GM19238 (cell line): Measurements from ENCODE around the gene KCNMB1.

Experiments
- DNase-seq: peaks from one replicate; pipeline ENCODE4 v3.0.0; 2011; ENCODE audit warnings: low spot score; ENCODE audit not compliant: insufficient read length

Gene KCNMB1

DNA sequence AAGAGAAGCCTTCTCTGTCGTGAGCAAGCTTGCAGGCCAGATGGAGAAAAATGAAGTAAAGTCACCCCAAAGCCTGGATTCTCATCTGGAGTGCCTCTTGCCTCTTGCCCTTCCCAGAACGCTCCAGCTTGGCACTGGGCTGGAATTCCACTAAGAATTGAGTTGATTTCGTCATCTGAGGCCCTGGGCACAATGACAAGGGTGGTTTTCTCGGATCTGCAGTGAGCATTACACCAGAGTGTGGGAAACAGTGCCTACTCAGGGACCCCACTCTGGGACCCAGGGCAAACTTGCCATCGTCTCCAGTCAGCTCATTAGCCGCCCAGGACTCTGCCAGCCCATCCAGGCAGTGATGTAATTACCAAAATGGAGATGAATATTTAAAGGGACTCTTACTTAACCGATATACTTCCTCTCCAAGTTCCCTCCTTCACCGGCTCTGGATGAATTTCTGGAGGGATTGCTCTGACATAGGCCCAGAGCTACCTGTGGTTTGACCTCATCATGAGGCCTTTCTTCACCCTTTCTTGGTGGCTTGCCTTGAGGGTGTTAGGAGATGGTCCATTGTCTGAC is 46.9 kb downstream of the KCNMB1 start:
- no peak for DNase-seq

DNA sequence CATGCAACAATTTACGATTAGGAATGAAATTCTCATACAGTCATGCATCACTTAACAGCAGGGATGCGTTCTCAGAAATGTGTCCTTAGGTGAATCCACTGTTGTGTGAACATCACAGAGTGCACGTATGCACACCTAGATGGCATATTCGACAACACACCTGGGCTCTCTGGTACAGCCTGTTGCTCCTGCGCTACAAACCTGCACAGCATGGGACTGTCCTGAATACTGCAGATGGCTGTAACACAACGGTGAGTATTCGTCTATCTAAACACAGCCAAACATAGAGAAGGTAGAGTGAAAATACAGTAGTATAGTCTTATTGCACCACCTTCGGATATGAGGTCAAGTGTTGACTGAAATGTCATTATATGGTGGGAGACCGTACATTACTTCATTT is 47.6 kb downstream of the KCNMB1 start:
- no peak for DNase-seq

DNA sequence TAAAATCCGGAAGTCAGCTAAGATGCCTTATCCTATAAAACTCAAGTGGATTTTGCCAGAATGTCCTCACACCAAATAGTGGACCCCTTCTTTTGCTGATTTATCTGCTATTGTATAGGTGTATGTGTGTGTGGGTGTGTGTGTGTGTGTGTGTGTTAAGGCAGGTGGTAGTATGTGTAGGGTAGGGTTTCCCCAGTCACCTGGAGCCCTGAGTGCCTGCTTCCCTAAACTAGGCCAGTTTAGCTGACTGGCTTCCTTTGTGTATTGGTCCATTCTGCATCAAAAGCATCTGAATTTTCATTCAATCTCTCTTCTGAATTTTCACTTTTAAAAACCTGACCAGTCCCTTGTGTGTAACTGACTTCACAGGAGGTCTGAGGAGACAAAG is 49.4 kb downstream of the KCNMB1 start:
- no peak for DNase-seq

DNA sequence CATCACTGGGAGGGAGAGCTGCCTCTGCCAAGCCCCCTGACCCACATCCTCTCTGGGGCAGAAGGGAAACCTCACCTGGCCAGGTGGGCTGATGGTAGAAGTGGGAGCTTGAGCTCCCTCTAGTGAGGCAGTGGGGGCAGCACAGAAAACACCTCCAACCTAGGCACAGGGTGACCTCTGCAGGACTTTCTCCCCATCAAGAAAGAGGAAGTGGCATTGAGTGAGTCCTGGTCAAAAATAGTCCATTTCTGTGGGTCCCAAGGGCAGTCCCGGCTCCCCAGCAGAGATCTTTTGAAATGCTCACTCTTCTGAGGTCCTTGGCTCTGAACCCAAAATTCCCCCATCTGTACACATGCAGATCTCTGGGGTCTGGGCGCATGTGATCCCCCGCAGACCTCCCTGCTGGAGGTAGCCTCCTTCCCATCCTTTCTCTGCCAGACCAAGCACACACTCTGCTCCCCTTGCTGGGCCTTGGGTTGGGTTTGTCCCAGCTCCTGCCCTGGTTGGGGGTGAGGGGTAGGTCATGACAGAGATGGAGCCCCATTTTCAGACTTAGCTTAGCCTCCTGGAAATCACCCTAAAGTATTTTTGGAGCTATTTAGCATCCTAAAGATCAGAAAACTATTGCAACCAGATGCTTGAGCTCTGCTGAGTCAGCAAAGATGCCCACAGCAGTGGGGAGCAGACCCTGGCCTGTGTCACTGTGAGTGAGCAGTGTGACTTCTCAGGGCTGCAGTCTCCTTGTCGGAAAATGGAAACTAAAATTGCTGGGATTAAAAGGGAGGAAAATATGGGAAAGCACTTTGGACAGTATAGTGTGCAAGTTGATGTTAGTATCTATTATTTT is 50.0 kb downstream of the KCNMB1 start:
- peak; percentile 53 for DNase-seq

DNA sequence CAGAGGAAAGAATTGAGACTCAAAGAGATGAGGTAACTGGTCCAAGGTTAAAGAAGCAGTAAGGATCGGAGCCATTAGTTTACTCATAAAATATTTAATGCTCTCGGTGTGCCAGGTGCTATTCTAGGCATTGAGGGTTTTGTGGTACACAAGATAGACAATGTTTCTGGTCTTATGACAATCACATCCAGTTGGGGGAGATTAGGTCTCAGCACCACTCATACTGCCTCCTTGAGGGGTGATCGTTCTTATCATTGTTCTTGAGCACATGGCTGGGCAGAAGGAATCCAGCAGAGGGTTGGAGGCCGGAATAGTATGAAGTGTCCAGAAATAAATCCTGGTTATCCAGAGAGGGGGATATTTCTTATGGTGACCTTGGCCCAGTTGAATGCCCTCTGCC is 50.9 kb downstream of the KCNMB1 start:
- no peak for DNase-seq

DNA sequence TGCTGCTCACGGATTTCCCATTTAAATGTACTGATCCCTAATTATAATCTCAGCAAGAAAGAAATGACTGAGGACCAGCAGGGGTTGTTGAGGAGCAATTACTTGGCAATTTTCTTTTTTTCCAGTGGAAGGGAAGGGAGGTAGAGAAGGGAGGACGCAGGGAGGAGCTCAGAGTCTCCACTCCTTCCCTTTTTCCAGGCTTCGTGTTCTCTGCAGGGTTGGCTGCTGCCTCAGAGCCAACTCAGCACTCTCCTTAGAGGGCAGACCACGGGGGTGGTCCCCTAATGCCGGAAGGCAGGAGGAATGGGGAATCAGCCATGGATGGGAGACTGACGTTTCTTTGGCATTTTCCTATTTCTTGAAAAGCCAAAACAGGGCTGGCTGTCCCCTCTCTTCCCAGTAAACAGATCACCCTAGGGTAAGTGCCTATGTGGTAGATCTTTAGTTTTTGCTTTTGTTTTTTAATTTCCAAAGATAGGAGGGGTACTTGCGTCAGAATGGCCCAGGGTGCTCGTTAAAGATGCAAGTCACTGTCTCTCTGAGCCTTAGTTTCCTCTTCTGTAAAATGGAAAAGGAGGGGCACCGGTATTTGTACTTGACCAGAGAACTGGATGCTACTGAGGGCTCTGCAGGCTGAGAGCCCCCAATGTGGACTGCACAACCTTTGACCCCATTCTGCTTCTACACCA is 52.0 kb downstream of the KCNMB1 start:
- DNase-seq = no peak

DNA sequence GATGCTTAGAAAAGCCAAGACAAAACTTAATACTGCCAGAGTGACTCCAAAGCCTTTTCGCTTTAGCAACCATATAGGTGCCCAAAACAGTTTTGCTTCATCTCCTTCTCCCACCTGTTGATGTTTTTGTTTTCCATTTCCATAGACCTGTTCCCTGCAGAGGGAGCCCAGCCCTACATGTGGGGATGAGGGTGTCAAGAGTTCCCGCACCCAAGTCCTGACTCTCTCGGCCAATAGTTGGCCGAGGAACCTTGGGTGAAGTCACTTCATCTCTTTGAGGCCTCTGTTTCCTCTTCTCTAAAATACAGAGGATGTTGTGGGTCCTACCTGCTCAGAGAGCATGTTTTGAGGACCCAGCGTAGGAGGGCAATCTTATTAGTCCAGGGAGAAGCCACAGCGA is 53.1 kb downstream of the KCNMB1 start:
- DNase-seq = no peak

DNA sequence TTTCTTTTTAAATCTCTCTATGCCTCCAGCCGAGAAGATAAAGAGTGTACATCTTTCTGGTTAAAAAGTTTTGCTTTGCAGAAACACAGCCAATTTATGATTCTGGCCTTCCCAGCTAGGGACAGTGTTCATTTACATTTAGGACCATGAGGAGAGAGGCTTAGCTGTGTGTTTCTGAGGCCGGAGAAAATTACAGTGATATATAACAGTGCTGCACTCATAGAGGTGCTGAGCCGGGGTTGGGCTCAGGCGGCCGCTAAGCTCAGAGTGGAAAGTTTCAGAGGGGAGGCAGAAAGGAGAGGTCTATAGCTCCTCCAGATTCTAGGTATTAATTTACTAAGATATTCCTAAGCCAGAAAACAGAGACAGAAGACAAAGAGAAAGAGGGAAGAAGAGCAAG is 54.5 kb downstream of the KCNMB1 start:
- no peak for DNase-seq

DNA sequence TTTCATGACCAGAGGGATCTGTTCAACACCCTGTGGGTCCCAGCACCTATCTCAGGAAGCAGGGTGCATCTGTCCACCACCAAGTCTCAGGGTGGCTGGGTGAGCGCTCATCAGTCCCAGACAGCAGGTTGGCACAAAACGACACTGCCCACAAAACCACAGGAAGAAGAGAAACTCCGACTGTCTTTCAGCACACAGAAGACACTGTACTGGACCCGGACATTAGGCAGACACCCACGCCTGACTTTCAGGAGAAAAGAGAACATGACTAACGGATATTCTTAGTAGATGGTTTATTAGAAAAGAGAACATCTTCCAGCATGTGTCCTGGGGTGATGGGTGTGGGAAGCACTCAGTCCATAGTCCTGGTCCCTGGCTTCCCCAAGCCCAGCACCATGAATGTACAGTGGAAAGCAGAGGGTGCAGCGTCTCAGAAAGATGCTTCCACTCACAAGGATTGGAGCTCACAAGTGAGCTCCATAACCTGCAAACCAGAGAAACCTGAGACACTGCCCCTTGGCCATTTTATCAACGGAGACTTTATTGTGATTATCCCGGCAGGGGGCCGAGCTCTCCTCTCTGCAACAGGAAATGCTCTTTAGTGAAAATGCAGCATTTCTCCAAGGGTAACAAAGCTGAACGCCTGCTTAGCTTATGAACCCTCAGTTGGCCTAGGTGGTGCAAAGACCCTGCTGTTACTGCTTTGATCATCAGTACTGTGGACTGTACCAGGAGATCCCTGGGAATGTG is 55.8 kb downstream of the KCNMB1 start:
- no peak for DNase-seq

DNA sequence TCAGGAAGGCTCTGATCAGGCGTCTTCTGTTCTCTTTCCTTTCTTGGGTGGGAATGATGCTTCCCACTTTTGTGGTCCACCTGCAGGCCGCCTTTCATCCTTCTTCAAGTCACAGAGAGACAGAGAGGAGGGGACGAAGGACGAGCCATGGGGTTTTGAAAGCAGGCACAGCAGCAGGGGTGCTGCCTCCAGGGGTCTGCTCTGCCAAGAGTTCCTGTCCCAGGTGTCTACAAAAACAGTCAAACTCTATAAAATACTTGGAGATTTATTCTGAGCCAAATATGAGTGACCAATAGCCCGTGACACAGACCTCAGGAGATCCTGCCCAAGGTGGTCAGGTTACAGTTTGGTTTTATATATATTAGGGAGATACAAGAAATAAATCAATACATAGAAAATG is 57.1 kb downstream of the KCNMB1 start:
- DNase-seq = no peak

DNA sequence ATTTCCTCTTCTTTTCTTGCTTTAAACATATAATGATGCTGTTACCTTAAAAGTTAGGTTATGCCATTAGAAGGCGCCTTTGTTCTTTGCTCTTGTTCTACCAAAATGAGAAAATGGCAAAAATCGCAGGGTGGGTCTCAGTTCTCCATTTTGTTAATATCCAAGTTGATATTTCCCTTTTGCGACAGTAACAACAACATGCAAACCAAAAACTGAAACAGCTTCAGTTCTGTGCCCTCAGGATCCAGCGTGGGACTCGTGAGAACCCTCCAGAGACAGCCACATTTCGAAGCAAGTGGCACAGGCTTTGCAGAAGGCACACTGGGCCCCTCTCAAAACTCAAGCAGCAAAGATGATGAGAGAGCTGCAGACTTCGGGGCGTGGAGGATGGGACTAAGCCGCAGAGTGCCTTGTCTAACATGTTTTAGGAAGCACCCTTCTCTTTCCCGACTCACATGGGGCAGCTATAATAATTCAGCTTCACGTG is 58.6 kb downstream of the KCNMB1 start:
- DNase-seq = no peak

DNA sequence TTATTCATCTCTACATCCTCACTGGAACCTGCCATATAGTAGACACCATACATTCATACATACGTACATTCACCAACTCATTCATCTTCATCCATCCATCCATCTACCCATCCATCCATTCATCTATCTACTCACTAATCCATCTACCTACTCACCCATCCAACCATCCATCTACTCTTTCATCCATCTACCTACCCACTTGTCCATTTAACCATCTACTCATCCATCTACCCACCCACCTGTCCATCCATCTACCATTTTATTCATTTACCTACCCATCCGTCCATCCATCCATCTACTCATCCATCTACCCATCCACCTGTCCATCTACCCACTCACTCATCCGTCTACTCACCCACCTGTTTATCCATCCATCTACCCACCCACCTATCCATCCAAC is 59.6 kb downstream of the KCNMB1 start:
- no peak for DNase-seq

DNA sequence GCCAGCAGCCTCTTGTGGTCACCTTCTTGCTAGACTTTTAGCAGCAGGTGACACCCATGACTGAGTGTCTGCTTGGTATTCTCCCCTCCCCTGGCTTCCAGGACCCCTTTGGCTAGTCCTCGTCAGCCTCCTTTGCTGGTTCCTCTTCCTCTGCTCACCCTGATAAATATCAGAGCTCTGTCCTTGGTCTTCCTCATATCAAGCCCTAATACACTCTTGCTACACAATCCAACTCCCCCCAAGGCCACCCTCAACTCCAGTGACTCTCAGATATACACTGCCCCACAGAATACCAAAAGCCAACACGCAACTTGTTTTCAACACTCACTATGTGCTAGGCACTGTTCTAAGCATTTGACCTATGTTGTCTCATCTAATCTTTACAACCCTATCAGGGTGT is 61.3 kb downstream of the KCNMB1 start:
- no peak for DNase-seq

DNA sequence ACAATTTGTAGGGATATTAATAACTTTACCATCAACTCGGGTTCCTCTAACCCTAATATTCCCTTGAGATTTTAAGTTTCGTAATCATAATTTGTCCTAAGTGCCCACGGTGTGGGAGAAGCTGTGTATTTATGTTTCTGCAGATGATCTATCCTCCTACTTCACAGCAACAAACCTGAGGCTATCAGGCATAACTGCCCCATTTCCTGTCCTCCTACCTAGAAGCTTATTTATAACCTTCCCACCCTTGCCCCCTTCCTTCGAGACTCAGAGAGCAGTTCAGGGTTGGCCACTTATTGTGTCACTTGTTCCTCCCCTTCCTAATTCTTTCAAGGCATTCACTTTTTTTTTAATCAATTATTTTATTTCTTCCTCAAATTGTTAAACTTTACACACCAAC is 62.0 kb downstream of the KCNMB1 start:
- no peak for DNase-seq
